Loucy (cell line): ENCODE results near the gene PRKAG3.
"Not testable (repeated sequence)": the region's sequence is repeated elsewhere in the genome, so short reads cannot be mapped to it uniquely, and the experiment has no call there.

Experiments used
- H2AFZ ChIP-seq: fragments of 200-600 bp; sonication (generic); 2 replicates; pipeline ENCODE4 v1.6.0; 2016; ENCODE audit warnings: antibody characterized with exemption, mild to moderate bottlenecking, low read length, moderate library complexity
- H3F3A ChIP-seq: fragments of 200-600 bp; 2 replicates; pipeline ENCODE4 v1.6.0; 2016; ENCODE audit warnings: antibody characterized with exemption, low read depth, mild to moderate bottlenecking
- H3K27me3 ChIP-seq: fragments of 200-600 bp; sonication (generic); 2 replicates; pipeline ENCODE4 v1.6.1; 2014; ENCODE audit warnings: low read length, mild to moderate bottlenecking; ENCODE audit not compliant: insufficient read depth, poor library complexity, severe bottlenecking
- H3K36me3 ChIP-seq: fragments of 200-600 bp; sonication (generic); 2 replicates; pipeline ENCODE4 v1.6.1; 2016; ENCODE audit warnings: low read length; ENCODE audit not compliant: insufficient read depth
- H3K4me1 ChIP-seq: fragments of 200-600 bp; sonication (generic); 2 replicates; pipeline ENCODE4 v1.5.1; 2014; ENCODE audit warnings: low read length, mild to moderate bottlenecking; ENCODE audit not compliant: insufficient read depth, poor library complexity, severe bottlenecking
- H3K4me2 ChIP-seq: fragments of 200-600 bp; sonication (generic); 2 replicates; pipeline ENCODE4 v1.6.0; 2014; ENCODE audit warnings: antibody characterized with exemption, low read length, low read depth, mild to moderate bottlenecking; ENCODE audit not compliant: poor library complexity, severe bottlenecking
- H3K4me3 ChIP-seq: fragments of 200-600 bp; sonication (generic); 2 replicates; pipeline ENCODE4 v1.5.1; 2014; ENCODE audit warnings: low read length, mild to moderate bottlenecking, mixed read lengths; ENCODE audit not compliant: poor library complexity, severe bottlenecking
- H3K79me2 ChIP-seq: fragments of 200-600 bp; sonication (generic); 2 replicates; pipeline ENCODE4 v1.6.1; 2014; ENCODE audit warnings: low read length; ENCODE audit not compliant: insufficient read depth
- H3K9ac ChIP-seq: fragments of 200-600 bp; sonication (generic); 2 replicates; pipeline ENCODE4 v1.6.0; 2014; ENCODE audit warnings: mild to moderate bottlenecking, low read depth, low read length, moderate library complexity; ENCODE audit not compliant: poor library complexity, severe bottlenecking
- H3K9me2 ChIP-seq: fragments of 200-600 bp; sonication (generic); replicated peaks from 2 replicates; pipeline ENCODE4 v1.6.1; 2016; ENCODE audit warnings: low read depth, low read length, mixed read lengths
- H3K9me3 ChIP-seq: fragments of 200-600 bp; sonication (generic); 2 replicates; pipeline ENCODE4 v1.6.1; 2014; ENCODE audit warnings: mild to moderate bottlenecking, antibody characterized with exemption, low read length, low read depth; ENCODE audit not compliant: insufficient read depth
- H4K20me1 ChIP-seq: fragments of 200-600 bp; sonication (generic); 2 replicates; pipeline ENCODE4 v1.6.0; 2014; ENCODE audit warnings: antibody characterized with exemption, low read length, mild to moderate bottlenecking; ENCODE audit not compliant: insufficient read depth, poor library complexity, severe bottlenecking
- EZH2phosphoT487 ChIP-seq: fragments of 200-600 bp; IDR thresholded peaks from 2 replicates; pipeline ENCODE4 v1.6.1; 2018; ENCODE audit warnings: antibody characterized with exemption, mild to moderate bottlenecking, moderate library complexity, borderline replicate concordance
- TF ChIP-seq, protein P1 (sequence below): fragments of 200-600 bp; sonication (generic); conservative IDR thresholded peaks from 2 replicates; pipeline ENCODE4 v1.5.1; 2014; ENCODE audit warnings: mild to moderate bottlenecking, antibody characterized with exemption, low read length

The PRKAG3 gene

GRCh38 chr2:218776488-218776887 is 55.1 kb downstream of the PRKAG3 start:
- Histone ChIP-seq H3K9me3 (no peaks in the 10 kb centered on the region), H3K9me2 (no peaks in the 10 kb centered on the region), H3K4me2 (no peak overlapping the region), H2AFZ (no peak overlapping the region), H3K36me3 (no peaks in the 10 kb centered on the region), H3K27me3 (no peaks in the 10 kb centered on the region), H3K9ac (no peak overlapping the region), H3K4me3 (no peak overlapping the region), H3K79me2 (no peaks in the 10 kb centered on the region), H4K20me1 (no peaks in the 10 kb centered on the region), H3F3A (no peaks in the 10 kb centered on the region), H3K4me1 (no peaks in the 10 kb centered on the region)
- TF ChIP-seq, protein P1, sequence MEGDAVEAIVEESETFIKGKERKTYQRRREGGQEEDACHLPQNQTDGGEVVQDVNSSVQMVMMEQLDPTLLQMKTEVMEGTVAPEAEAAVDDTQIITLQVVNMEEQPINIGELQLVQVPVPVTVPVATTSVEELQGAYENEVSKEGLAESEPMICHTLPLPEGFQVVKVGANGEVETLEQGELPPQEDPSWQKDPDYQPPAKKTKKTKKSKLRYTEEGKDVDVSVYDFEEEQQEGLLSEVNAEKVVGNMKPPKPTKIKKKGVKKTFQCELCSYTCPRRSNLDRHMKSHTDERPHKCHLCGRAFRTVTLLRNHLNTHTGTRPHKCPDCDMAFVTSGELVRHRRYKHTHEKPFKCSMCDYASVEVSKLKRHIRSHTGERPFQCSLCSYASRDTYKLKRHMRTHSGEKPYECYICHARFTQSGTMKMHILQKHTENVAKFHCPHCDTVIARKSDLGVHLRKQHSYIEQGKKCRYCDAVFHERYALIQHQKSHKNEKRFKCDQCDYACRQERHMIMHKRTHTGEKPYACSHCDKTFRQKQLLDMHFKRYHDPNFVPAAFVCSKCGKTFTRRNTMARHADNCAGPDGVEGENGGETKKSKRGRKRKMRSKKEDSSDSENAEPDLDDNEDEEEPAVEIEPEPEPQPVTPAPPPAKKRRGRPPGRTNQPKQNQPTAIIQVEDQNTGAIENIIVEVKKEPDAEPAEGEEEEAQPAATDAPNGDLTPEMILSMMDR: no peak
- TF ChIP-seq EZH2phosphoT487: no peak

- no peak overlapping the region for H2AFZ ChIP-seq
- no peaks in the 10 kb centered on the region for H3K9me3 ChIP-seq
- no peaks in the 10 kb centered on the region for H3K27me3 ChIP-seq
- H3K36me3 ChIP-seq: no peaks in the 10 kb centered on the region
- H3K79me2 ChIP-seq: no peaks in the 10 kb centered on the region
- TF ChIP-seq, protein P1: no peak
- TF ChIP-seq EZH2phosphoT487: no peak
- no peaks in the 10 kb centered on the region for H3F3A ChIP-seq
- no peaks in the 10 kb centered on the region for H4K20me1 ChIP-seq
- no peak overlapping the region for H3K4me3 ChIP-seq
- no peak overlapping the region for H3K4me2 ChIP-seq
- H3K9ac ChIP-seq: no peak overlapping the region
- no peaks in the 10 kb centered on the region for H3K4me1 ChIP-seq
- H3K9me2 ChIP-seq: no peaks in the 10 kb centered on the region
Measured at GRCh38 chr2:218773881-218774280, 57.7 kb downstream of the PRKAG3 start.

- not testable (repeated sequence) for H3K4me1 ChIP-seq, H3K27me3 ChIP-seq, H2AFZ ChIP-seq, H3K9ac ChIP-seq, H3F3A ChIP-seq, H3K4me3 ChIP-seq, H3K36me3 ChIP-seq, H3K9me2 ChIP-seq, H4K20me1 ChIP-seq, H3K4me2 ChIP-seq, H3K79me2 ChIP-seq, H3K9me3 ChIP-seq
Measured at GRCh38 chr2:218772759-218773158, 58.8 kb downstream of the PRKAG3 start.
